ENCODE measurements around the gene ZNF267.

ZNF267 gene

DNA sequence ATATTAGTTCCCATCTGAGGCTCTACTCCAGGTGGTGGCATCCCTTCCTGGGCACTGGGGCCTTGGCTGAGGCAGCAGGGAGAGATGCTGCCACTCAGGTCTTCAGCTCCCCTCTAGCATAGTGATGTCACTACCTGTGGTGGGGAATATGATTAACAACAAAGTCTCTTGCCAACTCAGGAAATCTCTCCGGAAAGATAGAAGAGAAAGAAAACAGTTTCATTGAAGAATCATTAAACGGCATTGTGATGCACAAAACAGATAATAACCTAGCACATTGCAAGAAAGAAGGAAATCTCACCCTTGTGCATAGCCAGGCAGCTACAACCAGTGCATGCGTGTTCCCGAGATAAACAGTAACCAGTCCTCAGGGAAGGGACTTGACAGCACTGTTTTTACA lies 12.2 kb upstream of the ZNF267 start:
- DNase-seq (ENCODE audit: low read depth, low spot score) = no peak
- no peak overlapping the region for H3K4me3 ChIP-seq (ENCODE audit: low read depth, low read length)
- TF ChIP-seq, protein P1, sequence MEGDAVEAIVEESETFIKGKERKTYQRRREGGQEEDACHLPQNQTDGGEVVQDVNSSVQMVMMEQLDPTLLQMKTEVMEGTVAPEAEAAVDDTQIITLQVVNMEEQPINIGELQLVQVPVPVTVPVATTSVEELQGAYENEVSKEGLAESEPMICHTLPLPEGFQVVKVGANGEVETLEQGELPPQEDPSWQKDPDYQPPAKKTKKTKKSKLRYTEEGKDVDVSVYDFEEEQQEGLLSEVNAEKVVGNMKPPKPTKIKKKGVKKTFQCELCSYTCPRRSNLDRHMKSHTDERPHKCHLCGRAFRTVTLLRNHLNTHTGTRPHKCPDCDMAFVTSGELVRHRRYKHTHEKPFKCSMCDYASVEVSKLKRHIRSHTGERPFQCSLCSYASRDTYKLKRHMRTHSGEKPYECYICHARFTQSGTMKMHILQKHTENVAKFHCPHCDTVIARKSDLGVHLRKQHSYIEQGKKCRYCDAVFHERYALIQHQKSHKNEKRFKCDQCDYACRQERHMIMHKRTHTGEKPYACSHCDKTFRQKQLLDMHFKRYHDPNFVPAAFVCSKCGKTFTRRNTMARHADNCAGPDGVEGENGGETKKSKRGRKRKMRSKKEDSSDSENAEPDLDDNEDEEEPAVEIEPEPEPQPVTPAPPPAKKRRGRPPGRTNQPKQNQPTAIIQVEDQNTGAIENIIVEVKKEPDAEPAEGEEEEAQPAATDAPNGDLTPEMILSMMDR (IDR thresholded peaks at IDR 0.05; ENCODE audit: low read depth, low read length) = no peak
- in situ Hi-C loops (cut with HindIII; ENCODE audit: low sequenced_read_pairs) = no loop called here

DNA sequence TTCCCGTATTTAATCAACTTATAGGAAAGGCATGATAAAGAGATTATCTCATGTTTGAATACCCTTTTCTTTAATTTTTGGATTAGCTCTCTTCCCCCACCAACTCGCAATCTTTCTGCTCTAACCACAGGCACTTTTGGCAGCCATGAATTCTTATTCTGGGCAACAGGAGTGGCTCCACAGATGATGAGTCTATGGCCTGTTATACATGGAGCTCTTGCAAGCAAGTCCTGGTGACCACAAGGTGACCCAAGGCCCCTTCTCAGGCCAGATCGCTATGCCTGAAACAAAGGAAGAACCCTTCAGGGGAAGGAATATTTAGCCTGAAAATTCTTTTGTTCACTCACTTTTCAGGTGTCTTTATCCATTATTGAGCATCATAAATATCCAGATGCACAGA lies 10.8 kb upstream of the ZNF267 start:
- DNase-seq (ENCODE audit: low read depth, low spot score) = no peak
- in situ Hi-C loops (cut with HindIII; ENCODE audit: low sequenced_read_pairs) = no loop called here

DNA sequence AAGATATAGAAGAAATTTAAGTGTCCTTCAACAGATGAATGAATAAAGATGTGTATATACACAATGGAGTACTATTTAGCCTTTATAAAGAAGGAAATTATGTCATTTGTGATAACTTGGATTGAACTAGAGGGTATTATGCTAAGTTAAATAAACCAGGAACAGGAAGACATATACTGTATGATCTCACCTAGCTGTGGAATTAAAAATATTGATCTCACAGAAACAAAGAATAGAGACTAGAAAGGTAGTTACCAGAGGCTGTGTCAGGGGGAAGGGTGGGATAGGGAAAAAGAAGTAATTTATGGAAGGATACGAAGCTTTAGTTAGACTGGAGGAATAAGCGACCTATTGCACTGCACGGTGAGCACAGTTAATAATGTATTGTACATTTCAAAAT lies 5.4 kb upstream of the ZNF267 start:
- TF ChIP-seq, protein P1 (IDR thresholded peaks at IDR 0.05; ENCODE audit: low read depth, low read length) = no peak
- DNase-seq (ENCODE audit: low read depth, low spot score) = no peak
- H3K4me3 ChIP-seq (ENCODE audit: low read depth, low read length) = no peak overlapping the region
- in situ Hi-C loops (cut with HindIII; ENCODE audit: low sequenced_read_pairs) = no loop called here

More for the DNA sequence above, 10.8 kb upstream of the ZNF267 start:
- TF ChIP-seq, protein P1 (IDR thresholded peaks at IDR 0.05; ENCODE audit: low read depth, low read length) = no peak
- H3K4me3 ChIP-seq (ENCODE audit: low read depth, low read length) = no peak overlapping the region

DNA sequence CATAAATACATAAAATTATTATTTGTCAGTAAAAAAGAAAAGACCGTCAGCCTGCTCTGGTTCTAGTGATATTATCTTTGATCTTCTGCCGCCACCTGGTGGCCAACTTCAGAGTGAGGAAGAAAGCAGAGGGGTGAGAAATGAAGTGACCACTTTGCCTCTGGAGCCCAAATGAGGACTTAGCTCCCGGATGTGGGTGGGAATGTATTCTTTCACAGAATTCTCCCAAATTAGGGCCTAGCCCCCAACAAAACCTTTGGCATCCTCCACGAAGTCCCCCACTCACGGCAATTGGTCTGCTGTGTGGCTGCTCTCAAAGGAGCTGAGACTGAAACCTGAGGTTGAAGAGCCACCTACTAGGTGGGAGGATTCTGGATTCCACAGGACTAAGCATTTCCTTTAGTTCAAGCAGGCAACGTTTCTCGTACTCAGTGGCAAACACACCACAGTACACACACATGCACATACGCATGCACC lies 4.9 kb upstream of the ZNF267 start:
- in situ Hi-C loops (cut with HindIII; ENCODE audit: low sequenced_read_pairs) = no loop called here
- no peak overlapping the region for H3K4me3 ChIP-seq (ENCODE audit: low read depth, low read length)
- TF ChIP-seq, protein P1 (IDR thresholded peaks at IDR 0.05; ENCODE audit: low read depth, low read length) = peak; percentile 76
- DNase-seq (ENCODE audit: low read depth, low spot score) = peak; percentile 70

DNA sequence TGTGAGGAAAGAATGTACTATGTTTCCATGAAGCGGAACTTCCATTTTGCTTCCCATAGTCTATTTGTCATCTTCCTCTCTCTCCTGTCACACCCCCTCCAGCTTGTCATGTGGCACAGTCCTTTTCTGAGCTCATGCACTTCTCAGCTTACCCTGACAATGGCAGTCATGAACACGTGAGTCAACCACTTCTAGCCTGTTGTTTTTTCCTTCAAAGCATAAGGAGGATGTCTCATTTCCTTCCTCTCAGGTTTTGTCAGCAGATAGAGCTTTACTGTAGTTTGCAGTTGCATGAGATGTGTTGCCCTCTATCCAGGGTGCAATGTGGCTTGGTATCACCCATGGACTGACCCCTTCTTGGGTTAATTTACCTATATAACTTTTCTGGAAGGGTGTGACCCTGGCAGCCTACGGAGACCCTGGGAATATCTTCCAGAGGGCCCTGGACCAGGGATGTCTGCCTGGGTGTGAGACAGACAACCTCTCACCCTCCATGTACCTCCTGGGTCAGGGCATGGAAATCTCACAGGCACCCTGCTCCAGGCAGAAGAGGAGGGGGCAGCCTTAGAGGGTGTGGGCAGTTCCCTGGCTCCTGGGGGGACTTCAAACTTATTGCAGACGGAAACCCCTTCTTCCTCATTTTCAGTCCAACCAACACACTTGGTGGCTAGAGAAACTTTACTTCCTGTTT lies 4.0 kb upstream of the ZNF267 start:
- H3K4me3 ChIP-seq (ENCODE audit: low read depth, low read length) = no peak overlapping the region
- TF ChIP-seq, protein P1 (IDR thresholded peaks at IDR 0.05; ENCODE audit: low read depth, low read length) = no peak

DNA sequence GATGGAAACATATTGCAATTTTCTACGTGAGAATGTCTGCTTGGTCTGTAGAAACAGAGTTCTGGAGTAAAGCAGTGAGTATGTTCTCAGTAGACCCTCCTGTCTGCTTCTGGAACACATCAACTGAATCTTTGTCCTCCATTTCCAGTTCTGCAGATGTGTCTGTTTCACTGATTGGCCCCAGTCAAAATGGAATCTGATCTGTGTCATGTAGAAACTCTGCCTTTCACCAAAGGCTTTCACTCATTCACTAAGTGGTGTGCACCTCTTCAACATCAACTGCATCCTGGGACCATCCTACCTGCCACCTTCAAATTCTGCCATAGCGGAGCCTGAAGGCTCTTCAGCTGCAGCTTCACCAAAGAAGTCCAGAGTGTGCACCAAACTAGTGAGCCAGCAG lies 2.8 kb upstream of the ZNF267 start:
- TF ChIP-seq, protein P1 (IDR thresholded peaks at IDR 0.05; ENCODE audit: low read depth, low read length) = no peak
- no peak overlapping the region for H3K4me3 ChIP-seq (ENCODE audit: low read depth, low read length)
- in situ Hi-C loops (cut with HindIII; ENCODE audit: low sequenced_read_pairs) = no loop called here
- no peak for DNase-seq (ENCODE audit: low read depth, low spot score)

More for the DNA sequence above, 4.0 kb upstream of the ZNF267 start:
- DNase-seq (ENCODE audit: low read depth, low spot score) = peak; percentile 79
- in situ Hi-C loops (cut with HindIII; ENCODE audit: low sequenced_read_pairs) = no loop called here
